Measurements from ENCODE around the gene MYO5A.

The MYO5A gene

DNA sequence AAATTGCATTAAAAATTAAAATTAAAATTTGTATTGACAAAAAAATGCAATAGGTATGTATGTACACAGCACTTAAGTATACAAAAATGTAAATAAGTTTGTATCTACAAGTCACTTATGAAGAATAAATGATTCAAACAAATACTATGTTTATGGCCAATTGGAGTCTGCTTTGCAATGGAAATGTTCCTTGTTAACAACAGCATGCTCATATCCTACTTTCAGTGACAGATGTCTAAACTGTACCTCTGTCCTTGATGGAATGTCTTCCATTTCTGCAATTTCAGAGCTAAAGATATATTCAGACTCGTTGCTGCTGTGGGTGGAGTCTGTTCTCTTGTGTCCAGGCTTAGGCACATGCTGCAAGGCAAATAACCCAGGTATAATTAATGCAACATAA, 169.0 kb downstream of the MYO5A start:
- in situ Hi-C loops (cut with MboI; ENCODE audit: low sequenced_read_pairs, unreplicated experiment), result no loop called here
- no peak for DNase-seq (ENCODE audit: low spot score)
- TF ChIP-seq, protein P1, sequence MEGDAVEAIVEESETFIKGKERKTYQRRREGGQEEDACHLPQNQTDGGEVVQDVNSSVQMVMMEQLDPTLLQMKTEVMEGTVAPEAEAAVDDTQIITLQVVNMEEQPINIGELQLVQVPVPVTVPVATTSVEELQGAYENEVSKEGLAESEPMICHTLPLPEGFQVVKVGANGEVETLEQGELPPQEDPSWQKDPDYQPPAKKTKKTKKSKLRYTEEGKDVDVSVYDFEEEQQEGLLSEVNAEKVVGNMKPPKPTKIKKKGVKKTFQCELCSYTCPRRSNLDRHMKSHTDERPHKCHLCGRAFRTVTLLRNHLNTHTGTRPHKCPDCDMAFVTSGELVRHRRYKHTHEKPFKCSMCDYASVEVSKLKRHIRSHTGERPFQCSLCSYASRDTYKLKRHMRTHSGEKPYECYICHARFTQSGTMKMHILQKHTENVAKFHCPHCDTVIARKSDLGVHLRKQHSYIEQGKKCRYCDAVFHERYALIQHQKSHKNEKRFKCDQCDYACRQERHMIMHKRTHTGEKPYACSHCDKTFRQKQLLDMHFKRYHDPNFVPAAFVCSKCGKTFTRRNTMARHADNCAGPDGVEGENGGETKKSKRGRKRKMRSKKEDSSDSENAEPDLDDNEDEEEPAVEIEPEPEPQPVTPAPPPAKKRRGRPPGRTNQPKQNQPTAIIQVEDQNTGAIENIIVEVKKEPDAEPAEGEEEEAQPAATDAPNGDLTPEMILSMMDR (IDR thresholded peaks at IDR 0.05; ENCODE audit: borderline replicate concordance, control extremely low read depth, extremely low read depth, insufficient read depth, missing control alignments), result no peak

DNA sequence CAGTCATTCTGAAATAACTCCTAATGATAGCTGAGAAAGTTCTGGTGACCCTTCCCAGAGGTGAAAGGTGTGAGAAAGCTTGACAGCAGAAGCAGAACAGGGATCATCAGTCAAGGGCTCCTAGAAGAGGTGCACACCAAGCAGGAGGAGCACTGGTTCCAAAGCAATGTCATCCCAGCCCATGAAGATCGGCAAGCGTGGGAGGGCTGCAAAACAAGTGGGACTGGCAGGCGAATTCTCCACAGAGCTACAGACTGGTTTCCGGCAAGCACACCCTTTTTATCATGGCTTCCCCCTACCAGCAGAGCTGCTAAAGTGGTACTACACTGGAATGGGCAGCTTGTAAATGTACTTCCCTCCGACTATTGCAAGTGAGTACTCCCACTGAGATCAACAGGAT, 170.7 kb downstream of the MYO5A start:
- in situ Hi-C loops (cut with MboI; ENCODE audit: low sequenced_read_pairs, unreplicated experiment), result no loop called here
- DNase-seq (ENCODE audit: low spot score), result no peak
- TF ChIP-seq, protein P1 (IDR thresholded peaks at IDR 0.05; ENCODE audit: borderline replicate concordance, control extremely low read depth, extremely low read depth, insufficient read depth, missing control alignments), result no peak

DNA sequence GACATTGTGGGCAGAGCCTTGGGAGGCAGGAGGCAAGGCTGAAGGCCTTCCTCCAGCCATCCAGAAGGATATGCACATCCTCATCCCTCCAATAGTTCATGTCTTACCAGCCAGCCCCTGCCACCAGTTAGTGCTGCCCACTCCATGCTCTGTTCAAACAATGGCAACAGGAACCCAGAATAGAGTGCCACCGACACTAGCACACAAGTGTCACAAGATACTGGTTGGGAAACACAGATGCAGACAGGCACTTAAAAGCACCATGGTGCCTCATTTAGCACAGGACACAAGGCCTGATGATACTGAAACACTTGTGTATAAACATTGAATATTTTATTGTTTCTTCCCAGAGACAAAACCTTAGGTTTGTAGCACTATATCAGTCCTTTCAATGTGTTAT, 176.6 kb downstream of the MYO5A start:
- DNase-seq (ENCODE audit: low spot score), result no peak
- TF ChIP-seq, protein P1 (IDR thresholded peaks at IDR 0.05; ENCODE audit: borderline replicate concordance, control extremely low read depth, extremely low read depth, insufficient read depth, missing control alignments), result no peak
- in situ Hi-C loops (cut with MboI; ENCODE audit: low sequenced_read_pairs, unreplicated experiment), result no loop called here

DNA sequence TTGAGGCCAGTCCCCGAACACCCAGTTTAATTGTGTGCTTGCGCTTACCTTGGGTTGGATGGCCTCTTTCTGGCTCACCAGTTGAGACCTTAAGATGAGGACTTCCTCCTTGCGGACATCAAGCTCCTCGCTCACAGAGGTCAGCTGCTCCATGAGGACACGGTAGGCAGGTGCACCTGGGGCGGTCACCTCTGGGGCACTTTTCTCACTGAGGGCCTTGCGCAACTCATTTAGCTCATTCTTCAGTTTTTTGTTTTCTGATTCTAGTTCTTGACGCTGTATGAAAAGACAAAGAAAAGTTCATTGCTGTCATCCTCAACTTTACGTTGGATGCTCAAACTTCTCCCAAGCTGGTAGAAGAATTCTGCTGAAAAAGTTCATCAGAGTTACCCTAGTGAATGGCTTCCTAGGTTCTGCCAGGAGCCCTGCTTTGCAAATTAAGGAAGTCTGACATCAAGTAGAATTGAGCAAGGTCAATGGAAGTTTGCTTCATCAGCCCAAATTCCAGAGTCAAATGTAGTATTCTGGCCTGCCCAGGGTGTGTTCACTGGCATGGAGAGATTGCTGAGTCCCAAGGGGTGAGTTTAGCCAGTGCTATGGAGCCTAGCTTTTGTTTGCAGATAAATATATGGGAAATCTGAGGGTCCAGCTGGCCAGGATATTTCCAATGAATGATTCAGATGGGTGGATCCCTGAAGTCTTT, 177.3 kb downstream of the MYO5A start:
- no peak for DNase-seq (ENCODE audit: low spot score)
- in situ Hi-C loops (cut with MboI; ENCODE audit: low sequenced_read_pairs, unreplicated experiment), result no loop called here
- TF ChIP-seq, protein P1 (IDR thresholded peaks at IDR 0.05; ENCODE audit: borderline replicate concordance, control extremely low read depth, extremely low read depth, insufficient read depth, missing control alignments), result no peak

DNA sequence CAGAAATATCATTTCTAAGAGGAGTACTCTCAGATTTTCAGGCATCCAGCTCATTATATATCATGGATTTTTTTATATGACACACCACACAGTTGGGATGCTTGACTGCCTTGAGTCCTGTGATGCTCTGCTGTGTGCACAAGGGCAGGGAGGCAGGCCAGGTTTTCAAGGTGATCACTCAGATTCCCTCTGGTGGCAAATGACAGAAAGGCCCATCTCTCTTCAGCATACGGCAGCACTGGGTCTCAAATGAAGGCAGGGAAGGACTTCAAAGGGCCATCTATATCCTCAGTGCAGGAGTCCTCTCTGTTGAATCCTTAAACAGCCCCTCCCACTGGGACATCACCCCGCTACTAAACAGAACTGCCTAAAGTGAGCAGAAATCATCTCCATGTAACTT, 178.3 kb downstream of the MYO5A start:
- TF ChIP-seq, protein P1 (IDR thresholded peaks at IDR 0.05; ENCODE audit: borderline replicate concordance, control extremely low read depth, extremely low read depth, insufficient read depth, missing control alignments), result no peak
- DNase-seq (ENCODE audit: low spot score), result no peak
- in situ Hi-C loops (cut with MboI; ENCODE audit: low sequenced_read_pairs, unreplicated experiment), result no loop called here

DNA sequence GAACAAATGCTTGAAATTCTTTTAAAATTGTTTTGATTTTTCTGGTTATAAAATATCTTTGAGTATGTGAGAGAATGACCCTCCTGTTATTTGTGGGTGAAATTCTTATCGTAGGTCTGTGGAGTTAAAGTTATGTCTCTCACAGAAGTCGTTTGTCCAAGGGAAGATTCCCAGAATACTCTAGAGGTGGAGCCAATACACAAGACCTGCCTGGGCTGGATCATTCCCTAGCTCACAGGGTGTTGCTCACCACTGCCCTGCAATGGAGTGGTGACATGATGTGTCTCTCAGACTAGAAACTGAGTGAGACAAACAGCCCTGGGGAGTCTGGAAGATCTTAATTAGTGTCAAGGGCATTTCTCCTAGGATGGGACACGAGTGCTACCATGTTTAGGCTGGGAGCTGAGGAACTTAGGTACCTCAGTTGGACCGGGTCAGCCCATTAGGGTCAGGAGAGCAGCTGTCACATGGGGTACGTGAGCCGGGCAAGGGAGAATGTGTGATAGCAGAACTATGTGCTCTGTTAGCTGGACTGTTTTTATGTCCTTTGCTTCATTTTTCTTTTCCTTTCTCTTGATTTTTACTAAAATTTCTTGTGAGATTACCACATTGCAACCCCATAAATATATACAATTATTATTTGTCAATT, 179.5 kb downstream of the MYO5A start:
- DNase-seq (ENCODE audit: low spot score), result no peak
- in situ Hi-C loops (cut with MboI; ENCODE audit: low sequenced_read_pairs, unreplicated experiment), result no loop called here
- TF ChIP-seq, protein P1 (IDR thresholded peaks at IDR 0.05; ENCODE audit: borderline replicate concordance, control extremely low read depth, extremely low read depth, insufficient read depth, missing control alignments), result no peak
